VCaP (cell line): Measurements from ENCODE around the gene NHLRC4.
A peak's percentile ranks its signal among the peaks of the same experiment; 100 is the strongest.

ENCODE experiments used
- H3K27ac ChIP-seq: fragments of 450-650 bp; 2 replicates; pipeline ENCODE4 v1.5.1; 2017
- TF ChIP-seq, protein P1 (sequence below): fragments of 450-650 bp; conservative IDR thresholded peaks from 2 replicates; pipeline ENCODE4 v1.5.1; 2017; ENCODE audit warnings: mild to moderate bottlenecking, moderate library complexity

NHLRC4 gene

DNA sequence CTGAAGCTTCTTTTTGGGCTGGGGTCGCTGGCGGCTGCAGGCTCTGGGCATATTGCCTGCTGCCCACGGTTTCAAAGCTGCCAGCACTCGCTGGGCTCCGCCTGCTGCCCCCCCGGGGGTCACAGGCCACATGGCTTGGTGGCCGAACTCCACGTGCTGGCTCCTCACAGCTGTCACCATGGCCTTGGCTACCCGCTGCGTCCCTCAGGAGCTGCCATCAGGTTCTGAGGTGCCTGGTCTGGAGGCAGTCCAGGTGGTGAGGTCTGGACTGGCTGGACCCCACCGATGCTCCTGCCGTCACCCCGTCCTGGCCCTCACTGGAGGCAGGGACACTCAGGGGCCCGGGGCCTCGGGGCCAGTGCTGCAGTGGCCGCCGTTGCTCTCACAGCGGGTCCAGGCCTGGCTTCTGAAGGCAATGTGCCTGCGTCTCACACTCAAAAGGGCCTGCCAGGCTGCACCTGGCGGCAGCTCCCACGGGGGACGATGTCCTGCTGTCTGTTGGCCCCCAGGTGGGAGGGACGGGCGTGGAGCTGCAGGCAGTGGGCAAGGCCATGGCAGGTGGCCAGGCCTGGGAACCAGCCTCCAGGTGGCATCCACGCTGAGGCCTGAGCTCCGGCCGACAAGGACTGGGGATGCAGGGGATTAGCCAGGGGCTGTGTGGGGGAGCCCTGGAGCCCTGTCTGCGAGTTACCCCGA lies 26.0 kb upstream of the NHLRC4 start:
- no peak overlapping the region for H3K27ac ChIP-seq
- TF ChIP-seq, protein P1, sequence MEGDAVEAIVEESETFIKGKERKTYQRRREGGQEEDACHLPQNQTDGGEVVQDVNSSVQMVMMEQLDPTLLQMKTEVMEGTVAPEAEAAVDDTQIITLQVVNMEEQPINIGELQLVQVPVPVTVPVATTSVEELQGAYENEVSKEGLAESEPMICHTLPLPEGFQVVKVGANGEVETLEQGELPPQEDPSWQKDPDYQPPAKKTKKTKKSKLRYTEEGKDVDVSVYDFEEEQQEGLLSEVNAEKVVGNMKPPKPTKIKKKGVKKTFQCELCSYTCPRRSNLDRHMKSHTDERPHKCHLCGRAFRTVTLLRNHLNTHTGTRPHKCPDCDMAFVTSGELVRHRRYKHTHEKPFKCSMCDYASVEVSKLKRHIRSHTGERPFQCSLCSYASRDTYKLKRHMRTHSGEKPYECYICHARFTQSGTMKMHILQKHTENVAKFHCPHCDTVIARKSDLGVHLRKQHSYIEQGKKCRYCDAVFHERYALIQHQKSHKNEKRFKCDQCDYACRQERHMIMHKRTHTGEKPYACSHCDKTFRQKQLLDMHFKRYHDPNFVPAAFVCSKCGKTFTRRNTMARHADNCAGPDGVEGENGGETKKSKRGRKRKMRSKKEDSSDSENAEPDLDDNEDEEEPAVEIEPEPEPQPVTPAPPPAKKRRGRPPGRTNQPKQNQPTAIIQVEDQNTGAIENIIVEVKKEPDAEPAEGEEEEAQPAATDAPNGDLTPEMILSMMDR: no peak

DNA sequence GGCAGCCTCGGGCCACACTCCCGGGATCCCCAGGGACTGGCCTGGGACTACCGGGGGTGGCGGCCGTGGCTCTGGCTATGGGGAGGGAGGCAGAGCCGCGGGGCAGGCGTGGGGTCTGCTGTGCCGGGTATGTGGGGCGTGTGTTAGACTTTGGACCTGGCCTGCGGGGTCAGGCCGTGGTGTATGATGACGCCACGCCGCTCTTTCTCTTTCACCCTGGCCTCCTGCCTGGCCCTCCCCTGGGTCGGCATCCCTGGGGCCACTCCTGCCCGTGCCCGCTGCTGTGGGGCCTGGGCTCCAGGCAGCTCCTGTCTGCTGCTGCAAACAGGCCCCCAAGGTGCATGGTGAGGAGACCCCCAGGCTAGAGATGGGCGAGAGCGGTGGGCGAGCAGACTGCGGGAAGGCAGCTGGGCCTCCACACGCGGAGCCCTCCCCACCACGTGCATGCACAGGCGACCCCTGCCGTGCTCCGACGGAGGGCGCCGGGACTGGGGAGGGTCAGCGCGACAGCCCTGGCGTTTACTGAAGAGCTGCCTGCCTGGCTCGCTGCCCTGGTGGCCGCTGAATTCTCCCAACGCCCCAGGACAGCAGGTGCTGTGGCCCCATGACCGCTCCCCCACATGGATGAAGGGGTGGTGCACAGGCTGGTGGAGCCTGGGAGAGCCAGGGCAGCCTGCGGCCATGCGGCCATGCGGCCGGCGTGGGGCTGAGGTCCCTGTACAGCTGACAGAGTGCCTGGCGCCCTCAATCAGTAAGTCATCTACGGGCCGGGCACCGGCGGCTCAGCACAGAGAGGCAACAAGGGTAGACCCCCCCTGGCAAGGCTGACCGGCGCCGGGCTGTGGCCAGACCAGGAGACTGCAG lies 23.3 kb upstream of the NHLRC4 start:
- TF ChIP-seq, protein P1: no peak
- H3K27ac ChIP-seq: no peak overlapping the region

DNA sequence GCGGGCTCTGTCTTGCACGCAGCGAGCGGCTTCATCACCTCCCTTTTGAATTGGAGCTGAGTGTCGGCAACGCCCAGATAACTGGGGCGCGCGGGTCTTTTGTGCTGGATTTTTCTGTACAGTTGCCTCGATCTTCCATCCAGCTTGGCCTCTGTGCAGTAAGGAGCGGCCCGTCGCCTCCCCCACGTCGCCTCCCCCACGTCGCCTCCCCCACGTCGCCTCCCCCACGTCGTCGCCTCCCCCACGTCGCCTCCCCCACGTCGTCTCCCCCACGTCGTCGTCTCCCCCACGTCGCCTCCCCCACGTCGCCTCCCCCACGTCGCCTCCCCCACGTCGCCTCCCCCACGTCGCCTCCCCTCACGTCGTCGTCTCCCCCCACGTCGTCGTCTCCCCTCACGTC lies 22.3 kb upstream of the NHLRC4 start:
- TF ChIP-seq, protein P1: no peak
- H3K27ac ChIP-seq: no peak overlapping the region

DNA sequence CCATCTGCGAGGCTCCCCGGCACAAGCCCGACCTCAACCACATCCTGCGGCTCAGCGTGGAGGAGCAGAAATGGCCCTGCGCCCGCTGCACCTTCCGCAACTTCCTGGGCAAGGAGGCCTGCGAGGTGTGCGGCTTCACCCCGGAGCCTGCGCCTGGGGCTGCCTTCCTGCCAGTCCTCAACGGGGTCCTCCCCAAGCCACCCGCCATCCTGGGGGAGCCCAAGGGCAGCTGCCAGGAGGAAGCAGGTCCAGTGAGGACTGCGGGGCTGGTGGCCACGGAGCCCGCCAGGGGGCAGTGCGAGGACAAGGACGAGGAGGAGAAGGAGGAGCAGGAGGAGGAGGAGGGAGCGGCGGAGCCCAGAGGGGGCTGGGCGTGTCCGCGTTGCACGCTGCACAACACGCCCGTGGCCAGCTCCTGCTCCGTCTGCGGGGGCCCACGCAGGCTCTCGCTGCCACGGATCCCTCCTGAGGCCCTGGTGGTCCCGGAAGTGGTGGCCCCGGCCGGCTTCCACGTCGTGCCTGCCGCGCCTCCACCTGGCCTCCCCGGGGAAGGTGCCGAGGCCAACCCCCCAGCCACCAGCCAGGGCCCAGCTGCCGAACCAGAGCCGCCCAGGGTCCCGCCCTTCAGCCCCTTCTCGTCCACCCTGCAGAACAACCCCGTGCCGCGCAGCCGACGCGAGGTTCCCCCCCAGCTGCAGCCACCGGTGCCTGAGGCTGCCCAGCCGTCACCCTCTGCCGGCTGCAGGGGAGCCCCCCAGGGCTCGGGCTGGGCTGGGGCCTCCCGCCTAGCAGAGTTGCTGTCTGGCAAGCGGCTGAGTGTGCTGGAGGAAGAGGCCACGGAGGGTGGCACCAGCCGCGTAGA lies 19.7 kb upstream of the NHLRC4 start:
- H3K27ac ChIP-seq: no peak overlapping the region
- TF ChIP-seq, protein P1: peak; percentile 84

DNA sequence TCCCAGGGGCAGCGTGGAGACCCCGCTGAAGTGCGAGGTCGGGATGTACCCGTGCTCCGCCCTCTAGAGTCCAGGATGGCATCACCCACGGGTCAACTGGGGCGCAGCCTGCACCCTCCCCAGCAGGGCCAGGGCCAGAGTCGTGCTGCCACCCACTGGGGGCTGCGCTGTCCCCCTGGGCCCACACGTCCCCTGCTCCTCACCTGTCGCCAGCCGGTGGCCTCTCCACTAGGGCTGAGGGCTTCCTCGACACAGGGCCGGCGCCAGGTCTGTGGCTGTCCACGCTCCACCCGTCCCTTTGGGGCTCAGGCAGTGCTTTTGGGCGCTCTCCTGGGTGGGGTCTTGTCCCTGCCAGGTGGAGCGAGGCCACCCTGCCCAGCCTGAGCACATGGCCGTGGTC lies 18.2 kb upstream of the NHLRC4 start:
- TF ChIP-seq, protein P1: no peak
- H3K27ac ChIP-seq: no peak overlapping the region

DNA sequence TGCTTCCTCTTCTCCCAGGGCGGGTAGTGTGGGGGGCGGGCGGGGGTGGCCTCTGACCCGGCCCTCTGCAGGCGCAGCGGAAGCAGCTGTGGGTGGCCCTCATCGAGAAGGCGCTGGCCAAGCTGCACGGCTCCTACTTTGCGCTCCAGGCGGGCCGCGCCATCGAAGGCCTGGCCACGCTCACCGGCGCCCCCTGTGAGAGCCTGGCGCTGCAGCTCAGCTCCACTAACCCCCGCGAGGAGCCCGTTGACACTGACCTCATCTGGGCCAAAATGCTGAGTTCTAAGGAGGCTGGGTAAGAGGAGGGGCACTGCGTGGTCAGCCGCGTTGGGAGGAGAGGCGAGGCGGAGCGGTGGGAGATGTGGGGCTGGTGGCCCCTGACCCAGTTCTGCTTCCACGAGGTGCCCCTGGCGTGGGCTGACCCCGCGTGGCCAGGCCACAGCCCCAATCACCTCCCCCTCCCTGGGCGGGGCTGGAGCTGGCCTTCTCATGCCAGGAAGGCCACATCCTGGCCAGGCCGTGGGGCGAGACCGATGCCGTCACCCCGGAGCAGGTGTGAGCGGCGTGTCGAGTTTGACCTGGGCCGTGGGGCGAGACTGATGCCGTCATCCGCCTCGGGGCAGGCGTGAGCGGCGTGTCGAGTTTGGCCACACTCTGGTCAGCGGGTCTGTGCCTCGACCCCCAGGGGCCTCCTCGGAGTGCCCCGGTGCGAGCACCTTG lies 17.1 kb upstream of the NHLRC4 start:
- H3K27ac ChIP-seq: no peak overlapping the region
- TF ChIP-seq, protein P1: no peak
